OCI-LY7 (cell line): ENCODE measurements around the gene DESI1.

ENCODE experiments used
- EZH2phosphoT487 ChIP-seq: fragments of 200-600 bp; sonication (generic); IDR thresholded peaks from 2 replicates; pipeline ENCODE4 v1.6.1; 2018; ENCODE audit warnings: low read depth, borderline replicate concordance, mild to moderate bottlenecking, mixed run types, antibody characterized with exemption, low read length, moderate library complexity, mixed read lengths
- TF ChIP-seq, protein P1 (sequence below): fragments of 200-600 bp; sonication (generic); conservative IDR thresholded peaks from 2 replicates; pipeline ENCODE4 v1.5.1; 2014; ENCODE audit warnings: mild to moderate bottlenecking, antibody characterized with exemption, low read length, moderate library complexity, mixed read lengths

DNA sequence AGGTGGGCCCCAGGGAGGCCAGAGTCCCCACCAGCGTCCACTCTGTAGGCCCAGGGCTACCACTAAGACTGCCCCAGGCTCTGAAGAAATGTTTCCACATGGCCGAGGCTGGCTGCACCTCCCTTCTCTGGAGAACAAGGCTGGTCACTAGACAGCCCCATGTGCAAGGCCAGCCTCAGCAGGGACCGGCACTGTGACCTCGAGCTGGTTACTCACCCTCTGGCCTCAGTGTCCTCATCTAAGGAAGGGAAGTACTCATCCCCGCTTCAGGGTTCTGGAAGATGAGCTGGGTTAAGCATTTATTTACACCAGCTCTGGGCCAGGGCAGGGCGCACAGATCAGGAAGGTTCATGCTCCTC lies 40.9 kb downstream of the DESI1 start:
- TF ChIP-seq EZH2phosphoT487 = no peak
- TF ChIP-seq, protein P1, sequence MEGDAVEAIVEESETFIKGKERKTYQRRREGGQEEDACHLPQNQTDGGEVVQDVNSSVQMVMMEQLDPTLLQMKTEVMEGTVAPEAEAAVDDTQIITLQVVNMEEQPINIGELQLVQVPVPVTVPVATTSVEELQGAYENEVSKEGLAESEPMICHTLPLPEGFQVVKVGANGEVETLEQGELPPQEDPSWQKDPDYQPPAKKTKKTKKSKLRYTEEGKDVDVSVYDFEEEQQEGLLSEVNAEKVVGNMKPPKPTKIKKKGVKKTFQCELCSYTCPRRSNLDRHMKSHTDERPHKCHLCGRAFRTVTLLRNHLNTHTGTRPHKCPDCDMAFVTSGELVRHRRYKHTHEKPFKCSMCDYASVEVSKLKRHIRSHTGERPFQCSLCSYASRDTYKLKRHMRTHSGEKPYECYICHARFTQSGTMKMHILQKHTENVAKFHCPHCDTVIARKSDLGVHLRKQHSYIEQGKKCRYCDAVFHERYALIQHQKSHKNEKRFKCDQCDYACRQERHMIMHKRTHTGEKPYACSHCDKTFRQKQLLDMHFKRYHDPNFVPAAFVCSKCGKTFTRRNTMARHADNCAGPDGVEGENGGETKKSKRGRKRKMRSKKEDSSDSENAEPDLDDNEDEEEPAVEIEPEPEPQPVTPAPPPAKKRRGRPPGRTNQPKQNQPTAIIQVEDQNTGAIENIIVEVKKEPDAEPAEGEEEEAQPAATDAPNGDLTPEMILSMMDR = no peak
